CD14-positive monocyte (primary cell): ENCODE measurements around the gene CDC42EP3. TPM values are rescaled to one million over a fixed set of nuclear protein-coding genes. Genes with fewer than 3 reads are reported as not detected.
A peak's percentile ranks its signal among the peaks of the same experiment; 100 is the strongest.

Experiments
- DNase-seq, 3 donors: peaks; one replicate each; pipeline ENCODE4 v3.0.0-alpha.2; 2011 to 2022
- H2AFZ ChIP-seq: 2 replicates; pipeline ENCODE4 v1.6.0; 2012; ENCODE audit warnings: mild to moderate bottlenecking, low read depth, low read length, inconsistent platforms; ENCODE audit not compliant: insufficient read depth, poor library complexity, severe bottlenecking
- H3K27ac ChIP-seq, 2 donors: 1 replicate in 1 of 2; 2 replicates in 1 of 2; pipeline ENCODE4 v1.5.1; 2012 to 2013; ENCODE audit warnings: low read length in 2 of 2, control low read depth in 1 of 2, inconsistent platforms in 1 of 2, low read depth in 1 of 2, mild to moderate bottlenecking in 1 of 2
- H3K27me3 ChIP-seq, 2 donors: one replicate each; pipeline versions ENCODE4 v1.6.0 to v1.6.1; 2011 to 2013; ENCODE audit warnings: low read length in 2 of 2; ENCODE audit not compliant: control insufficient read depth in 2 of 2, insufficient read depth in 2 of 2
- H3K36me3 ChIP-seq, 2 donors: replicated peaks in 1 of 2; 1 replicate in 1 of 2; 2 replicates in 1 of 2; pipeline versions ENCODE4 v1.5.1 to v1.6.1; 2012 to 2013; ENCODE audit warnings: low read length in 2 of 2, control low read depth in 1 of 2, inconsistent platforms in 1 of 2, mild to moderate bottlenecking in 1 of 2; ENCODE audit not compliant: insufficient read depth in 2 of 2, control insufficient read depth in 1 of 2
- H3K4me1 ChIP-seq, 2 donors: 1 replicate in 1 of 2; 2 replicates in 1 of 2; pipeline versions ENCODE4 v1.5.1 to v1.6.1; 2012 to 2013; ENCODE audit warnings: low read length in 2 of 2, control low read depth in 1 of 2, inconsistent platforms in 1 of 2, mild to moderate bottlenecking in 1 of 2, moderate library complexity in 1 of 2; ENCODE audit not compliant: insufficient read depth in 2 of 2, control insufficient read depth in 1 of 2
- H3K4me2 ChIP-seq: replicated peaks from 2 replicates; pipeline ENCODE3; 2012; ENCODE audit warnings: low read length, moderate library complexity, mild to moderate bottlenecking; ENCODE audit not compliant: poor library complexity, severe bottlenecking; ENCODE audit errors: extremely low read depth
- H3K4me3 ChIP-seq, 3 experiments: fragments of 200-600 bp in 1 of 3; sonication (generic) in 1 of 3; replicated peaks in 1 of 3; 1 replicate in 2 of 3; 2 replicates in 1 of 3; pipeline ENCODE4 v1.5.1; 2011 to 2013; ENCODE audit warnings: low read length in 3 of 3, mild to moderate bottlenecking in 3 of 3, control low read depth in 2 of 3, low read depth in 2 of 3, inconsistent platforms in 1 of 3, moderate library complexity in 1 of 3
- H3K79me2 ChIP-seq: 2 replicates; pipeline ENCODE4 v1.6.0; 2012; ENCODE audit warnings: mild to moderate bottlenecking, control low read depth, inconsistent platforms, low read length, moderate library complexity; ENCODE audit not compliant: insufficient read depth
- H3K9ac ChIP-seq: 2 replicates; pipeline ENCODE4 v1.6.0; 2017; ENCODE audit warnings: low read length, mild to moderate bottlenecking; ENCODE audit not compliant: insufficient read depth, poor library complexity, severe bottlenecking
- H3K9me3 ChIP-seq, 2 donors: replicated peaks in 1 of 2; 1 replicate in 1 of 2; 2 replicates in 1 of 2; pipeline versions ENCODE4 v1.5.1 to v1.6.1; 2012 to 2013; ENCODE audit warnings: low read length in 2 of 2, control low read depth in 1 of 2; ENCODE audit not compliant: control insufficient read depth in 1 of 2, insufficient read depth in 1 of 2
- H4K20me1 ChIP-seq: 2 replicates; pipeline ENCODE4 v1.6.0; 2012; ENCODE audit warnings: mild to moderate bottlenecking, low read length, control low read depth, moderate library complexity; ENCODE audit not compliant: insufficient read depth
- H3K27ac Mint-ChIP-seq, 7 donors: one replicate each; pipeline ENCODE4 v1.8.0; 2020; ENCODE audit warnings: mild to moderate bottlenecking in 7 of 7, mixed read lengths in 7 of 7, moderate library complexity in 6 of 7, inconsistent platforms in 2 of 7
- H3K27me3 Mint-ChIP-seq, 3 donors: one replicate each; pipeline ENCODE4 v1.8.0; 2021 to 2022; ENCODE audit warnings: low read depth in 3 of 3, mild to moderate bottlenecking in 3 of 3, mixed read lengths in 3 of 3, moderate library complexity in 3 of 3, inconsistent platforms in 1 of 3
- H3K36me3 Mint-ChIP-seq, 2 donors: one replicate each; pipeline ENCODE4 v1.8.0; 2020; ENCODE audit warnings: mixed read lengths in 2 of 2, inconsistent platforms in 1 of 2, mild to moderate bottlenecking in 1 of 2
- H3K4me1 Mint-ChIP-seq: one replicate; pipeline ENCODE4 v1.8.0; 2020; ENCODE audit warnings: mild to moderate bottlenecking, mixed read lengths
- H3K4me3 Mint-ChIP-seq, 2 donors: one replicate each; pipeline ENCODE4 v1.8.0; 2020; ENCODE audit warnings: mild to moderate bottlenecking in 2 of 2, mixed read lengths in 2 of 2, moderate library complexity in 1 of 2
- H3K9me3 Mint-ChIP-seq, 7 donors: one replicate each; pipeline ENCODE4 v1.8.0; 2020 to 2022; ENCODE audit warnings: mixed read lengths in 7 of 7, mild to moderate bottlenecking in 6 of 7, moderate library complexity in 6 of 7, inconsistent platforms in 2 of 7
- CTCF ChIP-seq: fragments of 200-600 bp; IDR thresholded peaks from one replicate; pipeline ENCODE4 v1.8.0; 2022; ENCODE audit warnings: antibody characterized with exemption, mild to moderate bottlenecking
- WGBS: methylation state at CpG from one replicate; pipeline ENCODE4 v1.1.5; 2013; ENCODE audit warnings: missing lambda C conversion rate; ENCODE audit not compliant: insufficient coverage; 5-methylcytosine and 5-hydroxymethylcytosine counted together
- intact Hi-C, 2 donors: fragments of 100-400 bp; cut with micrococcal nuclease; formaldehyde crosslinking; loops; one replicate each; pipeline versions ENCODE4 v1.15.0 to v1.15.1; 2023
- polyA plus RNA-seq, 3 donors: library from polyadenylated mRNA; depleted of rRNA in 1 of 3; unstranded in 2 of 3; stranded (reverse) in 1 of 3; fragments of 300-500 nt in 2 of 3; fragments of >200 nt in 1 of 3; fragmentation: Illumina TruSeq in 2 of 3; gene quantifications; 1 replicate in 2 of 3; 2 replicates in 1 of 3; pipeline ENCODE4 v1.2.3, GENCODE V29; 2012 to 2021

The CDC42EP3 gene
- polyA plus RNA-seq, 3 donors, result 179 to 272 (median 249) TPM

GRCh38 chr2:37683241-37683640 is 11.8 kb upstream of the CDC42EP3 start:
- Histone ChIP-seq H4K20me1 (no peaks in the 10 kb centered on the region), H3K4me3 (peak overlapping the region in 1 of 3 experiments; percentile 6), H3K4me1 (peaks cover 18 to 20% of the 10 kb centered on the region in 2 donors), H3K9ac (no peak overlapping the region), H3K9me3 (peaks cover 0 to 5% of the 10 kb centered on the region in 2 donors), H3K27me3 (no peaks in the 10 kb centered on the region), H2AFZ (no peak overlapping the region), H3K79me2 (no peaks in the 10 kb centered on the region), H3K27ac (peak overlapping the region in 1 of 2 donors; percentile 21), H3K4me2 (peak overlapping the region; percentile 3), H3K36me3 (no peaks in the 10 kb centered on the region)
- H3K4me1 Mint-ChIP-seq, result peaks cover 22% of the 10 kb centered on the region
- DNase-seq, result no peak
- no peak for TF ChIP-seq CTCF
- H3K27me3 Mint-ChIP-seq, result peaks cover 0 to 4% (median 0%) of the 10 kb centered on the region in 3 donors
- H3K9me3 Mint-ChIP-seq, result peaks cover 5 to 10% (median 7%) of the 10 kb centered on the region in 7 donors
- WGBS, result 17% methylated on average over 2 of the region's 3 CpGs
- intact Hi-C loops, result no loop called here
- peaks cover 5% of the 10 kb centered on the region in 2 donors for H3K36me3 Mint-ChIP-seq
- H3K27ac Mint-ChIP-seq, result peak overlapping the region in 1 of 7 donors; percentile 71
- H3K4me3 Mint-ChIP-seq, result no peak overlapping the region

DNA sequence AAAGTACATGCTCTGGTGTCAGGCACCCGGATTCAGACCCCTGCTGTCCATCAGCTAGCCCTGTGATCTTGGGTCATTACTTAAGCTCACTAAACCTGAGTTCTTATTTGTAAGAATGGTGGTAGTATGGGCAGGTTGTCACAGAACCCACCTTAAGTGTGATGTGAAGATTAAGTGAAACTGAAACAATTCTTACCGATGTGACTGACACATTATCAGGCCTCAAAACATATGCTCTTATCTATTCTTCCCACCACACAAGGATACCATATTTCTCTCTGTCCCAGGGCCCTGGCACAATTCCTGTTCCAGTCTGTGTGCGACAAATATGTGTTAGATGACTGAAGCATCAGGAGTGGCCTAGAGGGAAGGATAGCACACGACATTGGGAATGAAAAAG is 11.0 kb upstream of the CDC42EP3 start:
- H3K27me3 ChIP-seq, result no peaks in the 10 kb centered on the region
- peaks cover 18 to 23% of the 10 kb centered on the region in 2 donors for H3K4me1 ChIP-seq
- no peak overlapping the region for H2AFZ ChIP-seq
- intact Hi-C loops, result no loop called here
- Mint-ChIP-seq H3K27me3 (peaks cover 0 to 1% (median 0%) of the 10 kb centered on the region in 3 donors), H3K4me3 (no peak overlapping the region), H3K36me3 (peaks cover 1 to 3% of the 10 kb centered on the region in 2 donors), H3K4me1 (peaks cover 24% of the 10 kb centered on the region), H3K9me3 (peaks cover 0 to 4% (median under 1%) of the 10 kb centered on the region in 7 donors), H3K27ac (peak overlapping the region in 1 of 7 donors; percentile 38)
- no peak overlapping the region for H3K27ac ChIP-seq
- no peak overlapping the region for H3K9ac ChIP-seq
- H3K79me2 ChIP-seq, result no peaks in the 10 kb centered on the region
- H3K36me3 ChIP-seq, result no peaks in the 10 kb centered on the region
- no peak overlapping the region for H3K4me2 ChIP-seq
- no peaks in the 10 kb centered on the region for H4K20me1 ChIP-seq
- 92% methylated on average over 2 of the region's 4 CpGs for WGBS
- TF ChIP-seq CTCF, result no peak
- no peak overlapping the region for H3K4me3 ChIP-seq
- no peak for DNase-seq
- H3K9me3 ChIP-seq, result no peaks in the 10 kb centered on the region
